GM23338 (cell line): ENCODE data around the gene ZBTB18. TPM values are rescaled to one million over a fixed set of nuclear protein-coding genes. Genes with fewer than 3 reads are reported as not detected.

Experiments used
- ATAC-seq: fragments of 200-7000 bp; cut with Tn5 transposase; 3 replicates; pipeline ENCODE4 v1.9.1; 2020
- DNase-seq: peaks from one replicate; pipeline ENCODE4 v3.0.0-alpha.2; 2015; ENCODE audit warnings: low spot score
- H2AFZ ChIP-seq: fragments of 200-600 bp; sonication (generic); 2 replicates; pipeline ENCODE4 v1.8.0; 2016; ENCODE audit warnings: antibody characterized with exemption, mild to moderate bottlenecking, moderate library complexity
- H3F3A ChIP-seq: fragments of 200-600 bp; sonication (generic); replicated peaks from 2 replicates; pipeline ENCODE4 v1.8.0; 2017; ENCODE audit warnings: antibody characterized with exemption, mixed run types, low read depth
- H3K27ac ChIP-seq: fragments of 200-600 bp; sonication (generic); 2 replicates; pipeline ENCODE4 v1.6.1; 2016; ENCODE audit warnings: low read depth
- H3K27me3 ChIP-seq: fragments of 200-600 bp; sonication (generic); 2 replicates; pipeline ENCODE4 v1.8.0; 2016; ENCODE audit warnings: mild to moderate bottlenecking, mixed run types, moderate library complexity; ENCODE audit not compliant: insufficient read depth
- H3K36me3 ChIP-seq: fragments of 200-600 bp; sonication (generic); 2 replicates; pipeline ENCODE4 v1.8.0; 2016; ENCODE audit warnings: mild to moderate bottlenecking; ENCODE audit not compliant: insufficient read depth
- H3K4me1 ChIP-seq: fragments of 200-600 bp; sonication (generic); 2 replicates; pipeline ENCODE4 v1.8.0; 2016; ENCODE audit warnings: mild to moderate bottlenecking, moderate library complexity; ENCODE audit not compliant: insufficient read depth
- H3K4me2 ChIP-seq: fragments of 200-600 bp; sonication (generic); 2 replicates; pipeline ENCODE4 v1.7.1; 2017; ENCODE audit warnings: mixed run types
- H3K4me3 ChIP-seq: fragments of 200-600 bp; sonication (generic); 2 replicates; pipeline ENCODE4 v1.6.1; 2016; ENCODE audit warnings: mixed run types
- H3K79me2 ChIP-seq: fragments of 200-600 bp; sonication (generic); replicated peaks from 2 replicates; pipeline ENCODE4 v1.8.0; 2017; ENCODE audit warnings: mild to moderate bottlenecking; ENCODE audit not compliant: insufficient read depth
- H3K9me2 ChIP-seq: fragments of 200-600 bp; sonication (generic); 2 replicates; pipeline ENCODE4 v1.8.0; 2017; ENCODE audit not compliant: insufficient read depth
- H4K20me1 ChIP-seq: fragments of 200-600 bp; sonication (generic); replicated peaks from 2 replicates; pipeline ENCODE4 v1.8.0; 2017; ENCODE audit warnings: mild to moderate bottlenecking; ENCODE audit not compliant: insufficient read depth
- H3K27ac Mint-ChIP-seq: 2 replicates; pipeline ENCODE4 v1.8.0; 2020; ENCODE audit warnings: inconsistent platforms, mild to moderate bottlenecking, moderate library complexity, mixed read lengths
- H3K27me3 Mint-ChIP-seq: 3 replicates; pipeline ENCODE4 v1.8.0; 2022; ENCODE audit warnings: low read depth, mild to moderate bottlenecking, moderate library complexity, mixed read lengths, inconsistent platforms; ENCODE audit not compliant: insufficient read depth, poor library complexity
- H3K36me3 Mint-ChIP-seq: 3 replicates; pipeline ENCODE4 v1.8.0; 2021; ENCODE audit warnings: low read depth, mild to moderate bottlenecking, inconsistent platforms, moderate library complexity, mixed read lengths
- H3K4me1 Mint-ChIP-seq: 3 replicates; pipeline ENCODE4 v1.8.0; 2020; ENCODE audit warnings: mild to moderate bottlenecking, inconsistent platforms, mixed read lengths
- H3K4me3 Mint-ChIP-seq: 3 replicates; pipeline ENCODE4 v1.8.0; 2021; ENCODE audit warnings: moderate library complexity, mild to moderate bottlenecking, inconsistent platforms, mixed read lengths
- H3K9me3 Mint-ChIP-seq: 3 replicates; pipeline ENCODE4 v1.8.0; 2020; ENCODE audit warnings: moderate library complexity, mild to moderate bottlenecking, inconsistent platforms, mixed read lengths
- CREB1 ChIP-seq: fragments of 250-450 bp; sonication (Bioruptor Pico); IDR thresholded peaks from 2 replicates; pipeline ENCODE4 v1.5.0; 2020; ENCODE audit warnings: low read depth, mild to moderate bottlenecking, moderate library complexity
- POLR2AphosphoS5 ChIP-seq: IDR thresholded peaks from 2 replicates; pipeline ENCODE4 v1.6.1; 2016; ENCODE audit warnings: antibody characterized with exemption, low read depth
- ZNF114 ChIP-seq: fragments of 250-450 bp; sonication (Bioruptor Pico); IDR thresholded peaks from 2 replicates; pipeline ENCODE4 v1.5.0; 2020; ENCODE audit warnings: mild to moderate bottlenecking, moderate library complexity
- ZNF331 ChIP-seq: fragments of 250-450 bp; sonication (Bioruptor Pico); IDR thresholded peaks from 2 replicates; pipeline ENCODE4 v1.5.0; 2020; ENCODE audit warnings: low read depth, mild to moderate bottlenecking, moderate library complexity
- ZNF462 ChIP-seq: fragments of 250-450 bp; sonication (Bioruptor Pico); IDR thresholded peaks from 2 replicates; pipeline ENCODE4 v1.5.0; 2020; ENCODE audit warnings: mild to moderate bottlenecking, moderate library complexity
- polyA plus RNA-seq: library from polyadenylated mRNA; unstranded; fragments of >200 nt; fragmentation: Nextera tagmentation; extraction: Ambion mirVana; gene quantifications from 2 replicates; pipeline ENCODE4 v1.2.1, GENCODE V29; 2016
- total RNA-seq: library from RNA; depleted of rRNA; stranded (reverse); fragments of >200 nt; shearing (Covaris generic); gene quantifications from 2 replicates; pipeline ENCODE4 v1.2.3, GENCODE V29; 2014
- TF ChIP-seq, protein P1 (sequence below): IDR thresholded peaks from one replicate; pipeline ENCODE4 v1.6.1; 2018; ENCODE audit warnings: antibody characterized with exemption; ENCODE audit not compliant: unreplicated experiment

ZBTB18 gene
- total and polyA plus RNA-seq, 2 experiments from 2014 or later: 5.5 to 12.2 TPM

GRCh38 chr1:244062156-244062725 lies 11.2 kb downstream of the ZBTB18 start (continued):
- TF ChIP-seq ZNF462 (no peak), ZNF331 (CRISPR knock-in tag) (no peak), ZNF114 (CRISPR knock-in tag) (no peak)
- TF ChIP-seq, protein P1, sequence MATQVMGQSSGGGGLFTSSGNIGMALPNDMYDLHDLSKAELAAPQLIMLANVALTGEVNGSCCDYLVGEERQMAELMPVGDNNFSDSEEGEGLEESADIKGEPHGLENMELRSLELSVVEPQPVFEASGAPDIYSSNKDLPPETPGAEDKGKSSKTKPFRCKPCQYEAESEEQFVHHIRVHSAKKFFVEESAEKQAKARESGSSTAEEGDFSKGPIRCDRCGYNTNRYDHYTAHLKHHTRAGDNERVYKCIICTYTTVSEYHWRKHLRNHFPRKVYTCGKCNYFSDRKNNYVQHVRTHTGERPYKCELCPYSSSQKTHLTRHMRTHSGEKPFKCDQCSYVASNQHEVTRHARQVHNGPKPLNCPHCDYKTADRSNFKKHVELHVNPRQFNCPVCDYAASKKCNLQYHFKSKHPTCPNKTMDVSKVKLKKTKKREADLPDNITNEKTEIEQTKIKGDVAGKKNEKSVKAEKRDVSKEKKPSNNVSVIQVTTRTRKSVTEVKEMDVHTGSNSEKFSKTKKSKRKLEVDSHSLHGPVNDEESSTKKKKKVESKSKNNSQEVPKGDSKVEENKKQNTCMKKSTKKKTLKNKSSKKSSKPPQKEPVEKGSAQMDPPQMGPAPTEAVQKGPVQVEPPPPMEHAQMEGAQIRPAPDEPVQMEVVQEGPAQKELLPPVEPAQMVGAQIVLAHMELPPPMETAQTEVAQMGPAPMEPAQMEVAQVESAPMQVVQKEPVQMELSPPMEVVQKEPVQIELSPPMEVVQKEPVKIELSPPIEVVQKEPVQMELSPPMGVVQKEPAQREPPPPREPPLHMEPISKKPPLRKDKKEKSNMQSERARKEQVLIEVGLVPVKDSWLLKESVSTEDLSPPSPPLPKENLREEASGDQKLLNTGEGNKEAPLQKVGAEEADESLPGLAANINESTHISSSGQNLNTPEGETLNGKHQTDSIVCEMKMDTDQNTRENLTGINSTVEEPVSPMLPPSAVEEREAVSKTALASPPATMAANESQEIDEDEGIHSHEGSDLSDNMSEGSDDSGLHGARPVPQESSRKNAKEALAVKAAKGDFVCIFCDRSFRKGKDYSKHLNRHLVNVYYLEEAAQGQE: no peak

DNA sequence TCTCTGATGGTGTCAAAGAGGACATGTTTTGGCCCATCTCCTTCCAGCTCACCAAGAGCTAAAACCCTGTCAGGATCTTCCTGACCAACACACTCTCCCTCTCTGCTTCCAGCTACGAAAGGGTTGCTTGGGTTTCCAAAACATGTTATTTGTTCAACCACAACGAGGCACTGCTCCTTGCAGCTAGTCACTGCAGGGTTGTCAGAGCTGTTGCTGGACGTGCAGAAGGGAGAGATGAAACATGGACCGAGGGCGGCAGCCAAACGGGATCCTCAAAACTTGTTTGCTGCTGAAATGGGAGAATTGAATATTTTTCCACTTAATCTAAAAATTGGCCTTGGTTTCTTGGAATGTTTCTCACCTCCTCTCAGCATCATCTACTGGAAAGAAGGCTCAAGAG lies 12.4 kb downstream of the ZBTB18 start:
- ATAC-seq (no peak), DNase-seq (no peak)
- H3K4me1 ChIP-seq: peaks cover 25% of the 10 kb centered on the region
- Mint-ChIP-seq H3K27ac (peak overlapping the region; percentile 27; the same call in 1 of the 2 replicates), H3K27me3 (no peaks in the 10 kb centered on the region), H3K4me1 (peaks cover 31% of the 10 kb centered on the region), H3K9me3 (no peaks in the 10 kb centered on the region), H3K36me3 (no peaks in the 10 kb centered on the region), H3K4me3 (no peak overlapping the region)
- H3F3A ChIP-seq: no peaks in the 10 kb centered on the region
- no peaks in the 10 kb centered on the region; the same call in 1 of the 2 replicates for H4K20me1 ChIP-seq
- no peak for TF ChIP-seq CREB1 (CRISPR knock-in tag)
- no peak for TF ChIP-seq POLR2AphosphoS5
- no peaks in the 10 kb centered on the region for H3K27me3 ChIP-seq
- H2AFZ ChIP-seq: no peak overlapping the region
- 0 out of 2 replicates have a peak, but pooled peaks cover 2% of the 10 kb centered on the region for H3K9me2 ChIP-seq
- H3K36me3 ChIP-seq: no peaks in the 10 kb centered on the region
- H3K27ac ChIP-seq: no peak overlapping the region
- no peaks in the 10 kb centered on the region for H3K79me2 ChIP-seq
- no peak overlapping the region for H3K4me2 ChIP-seq
- no peak overlapping the region for H3K4me3 ChIP-seq
